Prostate gland (tissue), 2 donors: ENCODE data around the gene IL1RAPL1. TPM values are rescaled to one million over a fixed set of nuclear protein-coding genes. Genes with fewer than 3 reads are reported as not detected.
A peak's percentile ranks its signal among the peaks of the same experiment; 100 is the strongest.

Experiments
- DNase-seq: peaks from one replicate; pipeline ENCODE4 v3.0.0-alpha.2; 2019; ENCODE audit warnings: low spot score
- H3K27ac ChIP-seq, 2 donors: fragments of 200-600 bp; sonication (generic); 2 replicates each; pipeline ENCODE4 v1.5.1; 2017 to 2019
- H3K27me3 ChIP-seq: fragments of 200-600 bp; sonication (generic); replicated peaks from 2 replicates; pipeline ENCODE4 v1.5.1; 2019; ENCODE audit not compliant: insufficient read depth
- H3K36me3 ChIP-seq, 2 donors: fragments of 200-600 bp; sonication (generic); 1 replicate in 1 of 2; 2 replicates in 1 of 2; pipeline versions ENCODE4 v1.5.1 to v1.8.1; 2017 to 2019
- H3K4me1 ChIP-seq: fragments of 200-600 bp; sonication (generic); replicated peaks from 2 replicates; pipeline ENCODE4 v1.5.1; 2019
- H3K4me3 ChIP-seq, 2 donors: fragments of 200-600 bp; sonication (generic); 2 replicates each; pipeline ENCODE4 v1.5.1; 2017 to 2019
- H3K9me3 ChIP-seq: fragments of 200-600 bp; sonication (generic); 2 replicates; pipeline ENCODE4 v1.5.1; 2017
- CTCF ChIP-seq, 4 experiments: fragments of 200-600 bp in 2 of 4; fragments of 450-650 bp in 2 of 4; sonication (generic) in 2 of 4; IDR thresholded peaks; 1 replicate in 3 of 4; 2 replicates in 1 of 4; pipeline ENCODE4 v1.5.1; 2016 to 2019; ENCODE audit warnings: antibody characterized with exemption in 4 of 4, mild to moderate bottlenecking in 2 of 4, moderate library complexity in 2 of 4
- POLR2A ChIP-seq: fragments of 450-650 bp; IDR thresholded peaks from one replicate; pipeline ENCODE4 v1.6.1; 2016; ENCODE audit warnings: antibody characterized with exemption, mild to moderate bottlenecking
- POLR2AphosphoS5 ChIP-seq: sonication (generic); formaldehyde crosslinking; IDR thresholded peaks from one replicate; pipeline ENCODE4 v1.6.1; 2017; ENCODE audit warnings: antibody characterized with exemption
- whole genome bisulfite sequencing: methylation state at CpG from one replicate; pipeline ENCODE4 v1.1.5; 2018; 5-methylcytosine and 5-hydroxymethylcytosine counted together
- intact Hi-C: fragments of 100-400 bp; cut with DNase I; formaldehyde crosslinking; loops from one replicate; pipeline ENCODE4 v1.14.2; 2022
- total RNA-seq, 2 donors: library from RNA; depleted of rRNA; stranded (reverse); fragments of >200 nt; gene quantifications; one replicate each; pipeline ENCODE4 v1.1.0, GENCODE V29; 2016

The IL1RAPL1 gene
- total RNA-seq, 2 donors from 2014 or later = 0.23 TPM

DNA sequence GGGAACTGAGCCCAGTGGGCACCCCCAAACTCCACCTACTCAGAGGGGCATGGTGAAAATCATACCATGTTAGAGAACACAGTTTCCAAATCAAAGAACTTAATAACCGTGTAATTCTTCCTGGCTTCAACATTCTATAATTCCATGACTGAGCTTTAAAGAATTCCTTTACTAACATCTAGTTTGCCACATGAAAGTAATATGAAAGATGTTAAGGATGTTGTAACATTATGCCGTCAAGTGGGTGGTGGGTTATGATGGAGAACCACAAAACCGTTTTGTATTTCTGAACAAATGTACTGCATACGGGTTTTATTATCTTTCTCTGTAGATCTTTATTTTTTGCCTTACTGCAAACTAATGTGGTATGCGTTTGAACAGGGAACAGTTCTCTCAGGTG, 1079.1 kb downstream of the IL1RAPL1 start:
- WGBS = 64% methylated on average over 5 of the region's 5 CpGs
- no peak for DNase-seq
- intact Hi-C loops = no loop called here
- no peak overlapping the region for H3K27ac ChIP-seq
- H3K36me3 ChIP-seq = no peaks in the 10 kb centered on the region
- no peak for TF ChIP-seq CTCF (IDR thresholded peaks at IDR 0.05)
- TF ChIP-seq POLR2A = no peak
- TF ChIP-seq POLR2AphosphoS5 = no peak
- no peaks in the 10 kb centered on the region for H3K9me3 ChIP-seq
- no peak overlapping the region for H3K4me3 ChIP-seq
- no peaks in the 10 kb centered on the region for H3K4me1 ChIP-seq
- H3K27me3 ChIP-seq = no peaks in the 10 kb centered on the region

GRCh38 chrX:29671421-29671820, 1084.2 kb downstream of the IL1RAPL1 start:
- no peaks in the 10 kb centered on the region for H3K27me3 ChIP-seq
- DNase-seq = no peak
- no peaks in the 10 kb centered on the region for H3K9me3 ChIP-seq
- H3K36me3 ChIP-seq = no peaks in the 10 kb centered on the region
- no peak for TF ChIP-seq POLR2A
- TF ChIP-seq CTCF (IDR thresholded peaks at IDR 0.05) = no peak
- TF ChIP-seq POLR2AphosphoS5 = no peak
- H3K27ac ChIP-seq = no peak overlapping the region
- WGBS = 93% methylated on average over 5 of the region's 5 CpGs
- intact Hi-C loops = no loop called here
- no peaks in the 10 kb centered on the region for H3K4me1 ChIP-seq
- H3K4me3 ChIP-seq = no peak overlapping the region

- Histone ChIP-seq H3K36me3 (no peaks in the 10 kb centered on the region), H3K4me3 (no peak overlapping the region), H3K4me1 (no peaks in the 10 kb centered on the region), H3K27me3 (no peaks in the 10 kb centered on the region), H3K27ac (no peak overlapping the region), H3K9me3 (no peaks in the 10 kb centered on the region)
- no peak for DNase-seq
- TF ChIP-seq POLR2A (no peak), POLR2AphosphoS5 (no peak), CTCF (IDR thresholded peaks at IDR 0.05) (peak in 1 of 4 experiments; percentile 19)
- intact Hi-C loops = no loop called here
Observed at GRCh38 chrX:29687687-29688086, 1100.4 kb downstream of the IL1RAPL1 start.

GRCh38 chrX:29690061-29690460, 1102.8 kb downstream of the IL1RAPL1 start:
- 46% methylated on average over 3 of the region's 3 CpGs for WGBS
- Histone ChIP-seq H3K36me3 (no peaks in the 10 kb centered on the region), H3K27ac (no peak overlapping the region), H3K4me1 (no peaks in the 10 kb centered on the region), H3K4me3 (no peak overlapping the region), H3K27me3 (no peaks in the 10 kb centered on the region), H3K9me3 (no peaks in the 10 kb centered on the region)
- intact Hi-C loops = no loop called here
- no peak for TF ChIP-seq POLR2A
- TF ChIP-seq CTCF (IDR thresholded peaks at IDR 0.05) = no peak
- no peak for TF ChIP-seq POLR2AphosphoS5
- no peak for DNase-seq

GRCh38 chrX:29691044-29691443, 1103.8 kb downstream of the IL1RAPL1 start:
- no peak overlapping the region for H3K4me3 ChIP-seq
- no peaks in the 10 kb centered on the region for H3K9me3 ChIP-seq
- no peak for DNase-seq
- WGBS = 86% methylated on average over 3 of the region's 3 CpGs
- no peaks in the 10 kb centered on the region for H3K4me1 ChIP-seq
- H3K36me3 ChIP-seq = no peaks in the 10 kb centered on the region
- intact Hi-C loops = no loop called here
- TF ChIP-seq CTCF (IDR thresholded peaks at IDR 0.05) (no peak), POLR2A (no peak), POLR2AphosphoS5 (no peak)
- H3K27me3 ChIP-seq = no peaks in the 10 kb centered on the region
- H3K27ac ChIP-seq = no peak overlapping the region
